Kidney (tissue), 14 donors: ENCODE measurements around the gene PTPRU. TPM values are rescaled to one million over a fixed set of nuclear protein-coding genes. Genes with fewer than 3 reads are reported as not detected.

Source experiments
- DNase-seq, 5 donors: peaks; one replicate each; pipeline ENCODE4 v3.0.0-alpha.2; 2013 to 2020
- FAIRE-seq: peaks from 2 replicates; lab custom pipeline; 2012; peaks lifted over from hg19 to GRCh38; lab: Jason Lieb, UNC
- H3K27ac ChIP-seq, 2 donors: one replicate each; pipeline ENCODE4 v1.7.0; 2013; ENCODE audit warnings: low read depth in 2 of 2, low read length in 2 of 2, inconsistent platforms in 1 of 2
- H3K27me3 ChIP-seq: one replicate; pipeline ENCODE4 v1.7.1; 2013; ENCODE audit warnings: low read length, inconsistent platforms; ENCODE audit not compliant: control insufficient read depth, insufficient read depth
- H3K36me3 ChIP-seq, 3 donors: one replicate each; pipeline versions ENCODE4 v1.7.0 to v1.7.1; 2013; ENCODE audit warnings: low read length in 3 of 3, control low read depth in 1 of 3, inconsistent platforms in 1 of 3; ENCODE audit not compliant: insufficient read depth in 3 of 3, control insufficient read depth in 2 of 3
- H3K4me1 ChIP-seq, 3 donors: one replicate each; pipeline versions ENCODE4 v1.7.0 to v1.7.1; 2013; ENCODE audit warnings: low read length in 3 of 3, inconsistent platforms in 1 of 3, low read depth in 1 of 3; ENCODE audit not compliant: control insufficient read depth in 2 of 3, insufficient read depth in 2 of 3
- H3K4me3 ChIP-seq, 3 donors: one replicate each; pipeline versions ENCODE4 v1.7.0 to v1.8.1; 2013; ENCODE audit warnings: low read length in 3 of 3, control low read depth in 1 of 3, inconsistent platforms in 1 of 3
- H3K9ac ChIP-seq, 3 donors: one replicate each; pipeline versions ENCODE4 v1.7.0 to v1.7.1; 2013; ENCODE audit warnings: low read length in 3 of 3, control low read depth in 1 of 3, inconsistent platforms in 1 of 3
- H3K9me3 ChIP-seq, 3 donors: one replicate each; pipeline versions ENCODE4 v1.7.0 to v1.7.1; 2013; ENCODE audit warnings: low read length in 3 of 3, control low read depth in 1 of 3, inconsistent platforms in 1 of 3; ENCODE audit not compliant: control insufficient read depth in 2 of 3, insufficient read depth in 1 of 3
- CTCF ChIP-seq: IDR thresholded peaks from 3 replicates; pipeline ENCODE4 v1.5.1; 2012; ENCODE audit warnings: mild to moderate bottlenecking, moderate library complexity, borderline replicate concordance; ENCODE audit not compliant: insufficient read depth; ENCODE audit errors: extremely low read depth
- intact Hi-C: fragments of 100-400 bp; cut with DNase I; formaldehyde crosslinking; loops from one replicate; pipeline ENCODE4 v1.11.1; 2022
- polyA plus RNA-seq: library from polyadenylated mRNA; stranded (reverse); fragments of 350-450 nt; fragmentation: Illumina TruSeq; extraction: RNeasy Lipid Tissue Mini Kit (QIAGEN cat#74804); gene quantifications from one replicate; pipeline ENCODE4 v1.2.3, GENCODE V29; 2014; ENCODE audit warnings: low read depth, low replicate concordance; ENCODE audit not compliant: insufficient read depth
- total RNA-seq: library from RNA; stranded (reverse); fragmentation: NEBNext Ultra II Directional; extraction: Animal tissue kit (Norgen Biotek cat#: 25700); gene quantifications from one replicate; pipeline ENCODE4 v1.2.1, GENCODE V29; 2021
- donor health status: control.
- donor health status: control.
- donor health status: control.
- donor health status: control.
- donor health status: control.
- donor health status: DM: yes; HTN: yes; CAD: no.
- donor health status: Normal renal cell carcinoma (clear cell type).

The PTPRU gene
- total and polyA plus RNA-seq, 2 donors from 2014 or later: 3.7 to 53.6 TPM

GRCh38 chr1:29303201-29304024, 67.1 kb downstream of the PTPRU start:
- Histone ChIP-seq H3K27me3 (no peaks in the 10 kb centered on the region), H3K9ac (no peak overlapping the region), H3K9me3 (no peaks in the 10 kb centered on the region), H3K36me3 (no peaks in the 10 kb centered on the region), H3K4me3 (no peak overlapping the region), H3K4me1 (no peaks in the 10 kb centered on the region), H3K27ac (no peak overlapping the region)
- intact Hi-C loops: no loop called here
- DNase-seq (peak in 1 of 5 donors; percentile 65), FAIRE-seq (no peak)
- TF ChIP-seq CTCF: no peak

GRCh38 chr1:29304025-29304684, 67.8 kb downstream of the PTPRU start:
- Histone ChIP-seq H3K36me3 (no peaks in the 10 kb centered on the region), H3K9ac (no peak overlapping the region), H3K4me3 (no peak overlapping the region), H3K27ac (no peak overlapping the region), H3K4me1 (no peaks in the 10 kb centered on the region), H3K9me3 (no peaks in the 10 kb centered on the region), H3K27me3 (no peaks in the 10 kb centered on the region)
- no peak for TF ChIP-seq CTCF
- no peak for DNase-seq
- intact Hi-C loops: no loop called here
- FAIRE-seq: no peak

- no peak for TF ChIP-seq CTCF
- Histone ChIP-seq H3K27me3 (no peaks in the 10 kb centered on the region), H3K4me1 (no peaks in the 10 kb centered on the region), H3K4me3 (no peak overlapping the region), H3K9me3 (no peaks in the 10 kb centered on the region), H3K36me3 (no peaks in the 10 kb centered on the region), H3K9ac (no peak overlapping the region), H3K27ac (no peak overlapping the region)
- FAIRE-seq: no peak
- no peak for DNase-seq
- intact Hi-C loops: no loop called here
Observed at GRCh38 chr1:29305943-29306342, 69.6 kb downstream of the PTPRU start.
